ENCODE data around the gene SMG9.

The SMG9 gene

GRCh38 chr19:43697295-43697694, 57.5 kb downstream of the SMG9 start:
- Histone ChIP-seq H3K4me1 (ENCODE audit: control insufficient read depth, insufficient read depth, low read depth, low read length) (peaks cover 5% of the 10 kb centered on the region), H3K4me2 (ENCODE audit: low read length, poor library complexity, severe bottlenecking) (no peak overlapping the region), H2BK5ac (ENCODE audit: low read depth, low read length, poor library complexity, severe bottlenecking) (no peak overlapping the region), H2BK12ac (ENCODE audit: low read length in 2 of 2) (no peak overlapping the region), H3K4ac (ENCODE audit: low read depth in 1 of 2, low read length in 2 of 2) (no peak overlapping the region), H3K23ac (ENCODE audit: low read length in 2 of 2) (no peak overlapping the region), H2AK5ac (ENCODE audit: low read length, severe bottlenecking) (no peak overlapping the region), H3K14ac (ENCODE audit: low read length in 2 of 2) (no peak overlapping the region), H4K8ac (ENCODE audit: low read length) (no peak overlapping the region), H3K79me1 (replicated peaks; ENCODE audit: low read length, poor library complexity, severe bottlenecking) (no peaks in the 10 kb centered on the region), H3K36me3 (ENCODE audit: control insufficient read depth in 1 of 2, insufficient read depth in 2 of 2, low read depth in 1 of 2, low read length in 2 of 2) (peaks cover 0 to 3% of the 10 kb centered on the region in 2 experiments), H2AFZ (ENCODE audit: low read depth, low read length) (no peak overlapping the region), H3K18ac (ENCODE audit: low read depth in 1 of 2, low read length in 2 of 2) (no peak overlapping the region), H2BK120ac (ENCODE audit: low read depth, low read length) (no peak overlapping the region), H3K9ac (ENCODE audit: low read length) (no peak overlapping the region), H2BK15ac (ENCODE audit: low read depth, poor library complexity, severe bottlenecking) (no peak overlapping the region), H3K9me3 (ENCODE audit: control insufficient read depth, low read length) (peaks cover 13% of the 10 kb centered on the region), H3K27me3 (ENCODE audit: control insufficient read depth in 1 of 2, insufficient read depth in 1 of 2, low read length in 2 of 2) (peaks cover 0 to 42% of the 10 kb centered on the region in 2 experiments), H4K91ac (ENCODE audit: low read length) (no peak overlapping the region), H3K4me3 (ENCODE audit: insufficient read depth in 1 of 2, low read depth in 1 of 2, low read length in 2 of 2) (no peak overlapping the region), H3K27ac (ENCODE audit: low read length, poor library complexity, severe bottlenecking) (no peak overlapping the region)
- 83% methylated on average over 5 of the region's 5 CpGs for WGBS
- no peak for DNase-seq

GRCh38 chr19:43695985-43696704, 58.6 kb downstream of the SMG9 start:
- Histone ChIP-seq H3K4ac (ENCODE audit: low read depth in 1 of 2, low read length in 2 of 2) (no peak overlapping the region), H3K36me3 (ENCODE audit: control insufficient read depth in 1 of 2, insufficient read depth in 2 of 2, low read depth in 1 of 2, low read length in 2 of 2) (peaks cover 0 to 3% of the 10 kb centered on the region in 2 experiments), H3K23ac (ENCODE audit: low read length in 2 of 2) (no peak overlapping the region), H3K9me3 (ENCODE audit: control insufficient read depth, low read length) (peaks cover 23% of the 10 kb centered on the region), H4K8ac (ENCODE audit: low read length) (no peak overlapping the region), H3K79me1 (replicated peaks; ENCODE audit: low read length, poor library complexity, severe bottlenecking) (no peaks in the 10 kb centered on the region), H2BK5ac (ENCODE audit: low read depth, low read length, poor library complexity, severe bottlenecking) (no peak overlapping the region), H3K27ac (ENCODE audit: low read length, poor library complexity, severe bottlenecking) (no peak overlapping the region), H3K27me3 (ENCODE audit: control insufficient read depth in 1 of 2, insufficient read depth in 1 of 2, low read length in 2 of 2) (peaks cover 0 to 42% of the 10 kb centered on the region in 2 experiments), H2BK12ac (ENCODE audit: low read length in 2 of 2) (no peak overlapping the region), H3K4me2 (ENCODE audit: low read length, poor library complexity, severe bottlenecking) (no peak overlapping the region), H3K14ac (ENCODE audit: low read length in 2 of 2) (no peak overlapping the region), H2AFZ (ENCODE audit: low read depth, low read length) (no peak overlapping the region), H3K9ac (ENCODE audit: low read length) (no peak overlapping the region), H4K91ac (ENCODE audit: low read length) (no peak overlapping the region), H3K4me1 (ENCODE audit: control insufficient read depth, insufficient read depth, low read depth, low read length) (peaks cover 5% of the 10 kb centered on the region), H3K4me3 (ENCODE audit: insufficient read depth in 1 of 2, low read depth in 1 of 2, low read length in 2 of 2) (peak overlapping the region in 1 of 2 experiments; percentile 16), H2BK15ac (ENCODE audit: low read depth, poor library complexity, severe bottlenecking) (no peak overlapping the region), H2AK5ac (ENCODE audit: low read length, severe bottlenecking) (no peak overlapping the region), H2BK120ac (ENCODE audit: low read depth, low read length) (no peak overlapping the region), H3K18ac (ENCODE audit: low read depth in 1 of 2, low read length in 2 of 2) (no peak overlapping the region)
- WGBS, result 88% methylated on average over 4 of the region's 6 CpGs
- no peak for DNase-seq

- DNase-seq, result no peak
- Histone ChIP-seq H3K4me1 (ENCODE audit: control insufficient read depth, insufficient read depth, low read depth, low read length) (peaks cover 4% of the 10 kb centered on the region), H2BK12ac (ENCODE audit: low read length in 2 of 2) (no peak overlapping the region), H2BK15ac (ENCODE audit: low read depth, poor library complexity, severe bottlenecking) (no peak overlapping the region), H2BK5ac (ENCODE audit: low read depth, low read length, poor library complexity, severe bottlenecking) (no peak overlapping the region), H2BK120ac (ENCODE audit: low read depth, low read length) (no peak overlapping the region), H3K9me3 (ENCODE audit: control insufficient read depth, low read length) (peaks cover 32% of the 10 kb centered on the region), H3K36me3 (ENCODE audit: control insufficient read depth in 1 of 2, insufficient read depth in 2 of 2, low read depth in 1 of 2, low read length in 2 of 2) (peaks cover 0 to 3% of the 10 kb centered on the region in 2 experiments), H3K9ac (ENCODE audit: low read length) (no peak overlapping the region), H3K14ac (ENCODE audit: low read length in 2 of 2) (peak overlapping the region in 1 of 2 experiments; percentile 44), H3K27me3 (ENCODE audit: control insufficient read depth in 1 of 2, insufficient read depth in 1 of 2, low read length in 2 of 2) (peaks cover 0 to 36% of the 10 kb centered on the region in 2 experiments), H3K27ac (ENCODE audit: low read length, poor library complexity, severe bottlenecking) (no peak overlapping the region), H4K91ac (ENCODE audit: low read length) (peak overlapping the region; percentile 35), H3K23ac (ENCODE audit: low read length in 2 of 2) (no peak overlapping the region), H3K4ac (ENCODE audit: low read depth in 1 of 2, low read length in 2 of 2) (no peak overlapping the region), H3K79me1 (replicated peaks; ENCODE audit: low read length, poor library complexity, severe bottlenecking) (no peaks in the 10 kb centered on the region), H2AK5ac (ENCODE audit: low read length, severe bottlenecking) (no peak overlapping the region), H4K8ac (ENCODE audit: low read length) (no peak overlapping the region), H2AFZ (ENCODE audit: low read depth, low read length) (no peak overlapping the region), H3K4me2 (ENCODE audit: low read length, poor library complexity, severe bottlenecking) (no peak overlapping the region), H3K4me3 (ENCODE audit: insufficient read depth in 1 of 2, low read depth in 1 of 2, low read length in 2 of 2) (no peak overlapping the region), H3K18ac (ENCODE audit: low read depth in 1 of 2, low read length in 2 of 2) (no peak overlapping the region)
- 92% methylated on average over 5 of the region's 5 CpGs for WGBS
Measured at GRCh38 chr19:43694553-43694952, 60.2 kb downstream of the SMG9 start.

- Histone ChIP-seq H4K91ac (ENCODE audit: low read length) (no peak overlapping the region), H3K27me3 (ENCODE audit: control insufficient read depth in 1 of 2, insufficient read depth in 1 of 2, low read length in 2 of 2) (peaks cover 0 to 28% of the 10 kb centered on the region in 2 experiments), H3K23ac (ENCODE audit: low read length in 2 of 2) (no peak overlapping the region), H3K27ac (ENCODE audit: low read length, poor library complexity, severe bottlenecking) (no peak overlapping the region), H3K36me3 (ENCODE audit: control insufficient read depth in 1 of 2, insufficient read depth in 2 of 2, low read depth in 1 of 2, low read length in 2 of 2) (peaks cover 0 to 3% of the 10 kb centered on the region in 2 experiments), H2BK5ac (ENCODE audit: low read depth, low read length, poor library complexity, severe bottlenecking) (no peak overlapping the region), H2BK12ac (ENCODE audit: low read length in 2 of 2) (no peak overlapping the region), H3K4me3 (ENCODE audit: insufficient read depth in 1 of 2, low read depth in 1 of 2, low read length in 2 of 2) (no peak overlapping the region), H3K79me1 (replicated peaks; ENCODE audit: low read length, poor library complexity, severe bottlenecking) (no peaks in the 10 kb centered on the region), H2BK120ac (ENCODE audit: low read depth, low read length) (no peak overlapping the region), H2AK5ac (ENCODE audit: low read length, severe bottlenecking) (no peak overlapping the region), H3K14ac (ENCODE audit: low read length in 2 of 2) (no peak overlapping the region), H3K9ac (ENCODE audit: low read length) (no peak overlapping the region), H2BK15ac (ENCODE audit: low read depth, poor library complexity, severe bottlenecking) (no peak overlapping the region), H3K4me2 (ENCODE audit: low read length, poor library complexity, severe bottlenecking) (no peak overlapping the region), H4K8ac (ENCODE audit: low read length) (no peak overlapping the region), H3K18ac (ENCODE audit: low read depth in 1 of 2, low read length in 2 of 2) (no peak overlapping the region), H2AFZ (ENCODE audit: low read depth, low read length) (no peak overlapping the region), H3K4ac (ENCODE audit: low read depth in 1 of 2, low read length in 2 of 2) (no peak overlapping the region), H3K9me3 (ENCODE audit: control insufficient read depth, low read length) (peaks cover 32% of the 10 kb centered on the region), H3K4me1 (ENCODE audit: control insufficient read depth, insufficient read depth, low read depth, low read length) (no peaks in the 10 kb centered on the region)
- 90% methylated on average over 2 of the region's 4 CpGs for WGBS
- no peak for DNase-seq
Measured at GRCh38 chr19:43692877-43693276, 61.9 kb downstream of the SMG9 start.

All from mesenchymal stem cell (in vitro differentiated cells and primary cell).